Measurements from ENCODE around the gene ALMS1. TPM values are rescaled to one million over a fixed set of nuclear protein-coding genes. Genes with fewer than 3 reads are reported as not detected.

ALMS1 gene
- total RNA-seq, 1 donor from 2014 or later, result 24.1 TPM

Other genes with a start within 250 kb of the ALMS1 start
- gene NOTO, start 183.3 kb upstream of the ALMS1 start, total RNA-seq, result not detected in 2 replicates
- gene SMYD5, start 171.6 kb upstream of the ALMS1 start, total RNA-seq, result 23.9 and 25.5 TPM in 2 replicates
- 9.3 and 10.4 TPM in 2 replicates for gene PRADC1, start 152.6 kb upstream of the ALMS1 start, total RNA-seq
- 321 and 361 TPM in 2 replicates for gene CCT7, start 151.5 kb upstream of the ALMS1 start, total RNA-seq
- 15.4 and 16.2 TPM in 2 replicates for gene FBXO41, start 101.4 kb upstream of the ALMS1 start, total RNA-seq
- 0.07 and 0.11 TPM in 2 replicates for gene EGR4, start 92.3 kb upstream of the ALMS1 start, total RNA-seq

All from T-helper 2 cell treated with Interferon-gamma antibody and Interleukin-4, amounts not matched to agents 100 ng/mL and 5 ng/mL, for 36 hours (primary cell).